Epithelial cell of proximal tubule (primary cell): ENCODE results near the gene RAD51D. TPM values are rescaled to one million over a fixed set of nuclear protein-coding genes. Genes with fewer than 3 reads are reported as not detected.
A peak's percentile ranks its signal among the peaks of the same experiment; 100 is the strongest.

Experiments
- DNase-seq: peaks from one replicate; pipeline ENCODE4 v3.0.0-alpha.2; 2011; ENCODE audit warnings: low read depth
- H3K4me3 ChIP-seq: 2 replicates; pipeline ENCODE4 v1.5.1; 2011; ENCODE audit warnings: low read depth, mild to moderate bottlenecking, low read length
- total RNA-seq: library from RNA; depleted of rRNA; stranded (reverse); fragments of >200 nt; gene quantifications from 2 replicates; pipeline ENCODE4 v1.2.3, GENCODE V29; 2015
- TF ChIP-seq, protein P1 (sequence below): conservative IDR thresholded peaks from 2 replicates; pipeline ENCODE4 v1.5.1; 2012; ENCODE audit warnings: low read depth, mild to moderate bottlenecking, low read length

Gene RAD51D
- total RNA-seq, 1 donor from 2014 or later = 17.2 TPM

DNA sequence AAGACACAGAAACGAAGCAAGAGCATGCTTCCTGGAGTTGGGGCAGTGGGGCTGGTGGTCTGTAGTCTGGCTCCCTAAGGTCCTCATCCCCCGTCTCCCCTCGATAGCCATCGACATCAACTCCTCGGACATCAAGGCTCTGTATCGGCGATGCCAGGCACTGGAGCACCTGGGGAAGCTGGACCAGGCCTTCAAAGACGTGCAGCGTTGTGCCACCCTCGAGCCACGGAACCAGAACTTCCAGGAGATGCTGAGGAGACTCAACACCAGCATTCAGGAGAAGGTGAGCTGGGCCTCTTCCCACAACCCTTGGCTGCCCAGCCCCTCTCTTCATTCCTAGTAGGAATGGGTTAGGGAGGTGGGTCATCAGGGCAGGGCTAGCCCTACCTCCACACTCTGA is 30.3 kb upstream of the RAD51D start:
- DNase-seq = no peak
- TF ChIP-seq, protein P1, sequence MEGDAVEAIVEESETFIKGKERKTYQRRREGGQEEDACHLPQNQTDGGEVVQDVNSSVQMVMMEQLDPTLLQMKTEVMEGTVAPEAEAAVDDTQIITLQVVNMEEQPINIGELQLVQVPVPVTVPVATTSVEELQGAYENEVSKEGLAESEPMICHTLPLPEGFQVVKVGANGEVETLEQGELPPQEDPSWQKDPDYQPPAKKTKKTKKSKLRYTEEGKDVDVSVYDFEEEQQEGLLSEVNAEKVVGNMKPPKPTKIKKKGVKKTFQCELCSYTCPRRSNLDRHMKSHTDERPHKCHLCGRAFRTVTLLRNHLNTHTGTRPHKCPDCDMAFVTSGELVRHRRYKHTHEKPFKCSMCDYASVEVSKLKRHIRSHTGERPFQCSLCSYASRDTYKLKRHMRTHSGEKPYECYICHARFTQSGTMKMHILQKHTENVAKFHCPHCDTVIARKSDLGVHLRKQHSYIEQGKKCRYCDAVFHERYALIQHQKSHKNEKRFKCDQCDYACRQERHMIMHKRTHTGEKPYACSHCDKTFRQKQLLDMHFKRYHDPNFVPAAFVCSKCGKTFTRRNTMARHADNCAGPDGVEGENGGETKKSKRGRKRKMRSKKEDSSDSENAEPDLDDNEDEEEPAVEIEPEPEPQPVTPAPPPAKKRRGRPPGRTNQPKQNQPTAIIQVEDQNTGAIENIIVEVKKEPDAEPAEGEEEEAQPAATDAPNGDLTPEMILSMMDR = no peak
- H3K4me3 ChIP-seq = no peak overlapping the region

DNA sequence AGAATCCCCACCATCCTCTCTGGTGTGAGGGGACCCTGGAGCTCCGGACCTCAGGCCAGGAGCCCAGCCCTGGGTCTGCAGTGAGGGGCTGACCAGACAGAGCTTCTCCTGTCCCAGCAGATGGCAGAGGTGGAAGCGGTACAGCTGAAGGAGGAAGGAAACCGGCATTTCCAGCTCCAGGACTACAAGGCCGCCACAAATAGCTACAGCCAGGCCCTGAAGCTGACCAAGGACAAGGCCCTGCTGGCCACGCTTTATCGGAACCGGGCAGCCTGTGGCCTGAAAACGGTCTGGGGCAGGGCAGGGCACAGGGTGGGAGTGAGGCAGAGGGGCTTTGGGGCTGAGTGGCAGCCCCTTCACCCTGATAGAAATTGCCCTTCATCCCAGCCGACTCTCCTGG is 28.5 kb upstream of the RAD51D start:
- H3K4me3 ChIP-seq = no peak overlapping the region
- TF ChIP-seq, protein P1 = no peak
- no peak for DNase-seq

- no peak within 1 kb of the TSS for H3K4me3 ChIP-seq
- DNase-seq = no peak
- TF ChIP-seq, protein P1 = no peak
Measured at GRCh38 chr17:35147375-35147905, 27.8 kb upstream of the RAD51D start, which contains the start of gene UNC45B. Gene UNC45B (plus strand): TSS chr17:35147817. CDS start chr17:35148264, 447 bp downstream.

- DNase-seq = no peak
- no peak overlapping the region for H3K4me3 ChIP-seq
- TF ChIP-seq, protein P1 = no peak
Measured at GRCh38 chr17:35146214-35146833, 26.7 kb upstream of the RAD51D start.

- no peak for DNase-seq
- TF ChIP-seq, protein P1 = no peak
- H3K4me3 ChIP-seq = no peak overlapping the region
Measured at GRCh38 chr17:35144840-35145239, 25.2 kb upstream of the RAD51D start.

- DNase-seq = no peak
- TF ChIP-seq, protein P1 = no peak
- H3K4me3 ChIP-seq = peak overlapping the region; percentile 98
Measured at GRCh38 chr17:35142467-35142796, 22.8 kb upstream of the RAD51D start.
